SU-DHL-6 (cell line): ENCODE measurements around the gene PXDC1.
"Not testable (repeated sequence)": the region's sequence is repeated elsewhere in the genome, so short reads cannot be mapped to it uniquely, and the experiment has no call there.

Source experiments
- H2AFZ ChIP-seq: fragments of 200-600 bp; sonication (generic); 2 replicates; pipeline ENCODE4 v1.6.1; 2014; ENCODE audit warnings: low read depth, mild to moderate bottlenecking, moderate library complexity, mixed read lengths, antibody characterized with exemption, low read length; ENCODE audit not compliant: severe bottlenecking
- H3F3A ChIP-seq: fragments of 200-600 bp; shearing (Covaris generic); 2 replicates; pipeline ENCODE4 v1.6.0; 2016; ENCODE audit warnings: antibody characterized with exemption, mild to moderate bottlenecking; ENCODE audit not compliant: insufficient read depth
- H3K27ac ChIP-seq: fragments of 200-600 bp; sonication (generic); 2 replicates; pipeline ENCODE4 v1.5.1; 2016; ENCODE audit warnings: low read depth, mild to moderate bottlenecking, low read length, moderate library complexity, mixed read lengths
- H3K27me3 ChIP-seq: fragments of 200-600 bp; sonication (generic), shearing (Covaris generic); 2 replicates; pipeline ENCODE4 v1.6.0; 2014; ENCODE audit warnings: mild to moderate bottlenecking, low read length
- H3K36me3 ChIP-seq: fragments of 200-600 bp; sonication (generic); 2 replicates; pipeline ENCODE4 v1.6.1; 2014; ENCODE audit warnings: mild to moderate bottlenecking, low read length, mixed read lengths
- H3K4me2 ChIP-seq: fragments of 300-600, 200-600 bp; shearing (Covaris generic), sonication (generic); 2 replicates; pipeline ENCODE4 v1.6.0; 2014; ENCODE audit warnings: low read length, low read depth, mild to moderate bottlenecking; ENCODE audit not compliant: poor library complexity, severe bottlenecking
- H3K4me3 ChIP-seq: fragments of 200-600 bp; sonication (generic); 2 replicates; pipeline ENCODE4 v1.5.1; 2014; ENCODE audit warnings: antibody characterized with exemption, low read length, mild to moderate bottlenecking, mixed read lengths; ENCODE audit not compliant: insufficient read depth, poor library complexity, severe bottlenecking
- H3K79me2 ChIP-seq: fragments of 200-600 bp; sonication (generic); 2 replicates; pipeline ENCODE4 v1.6.1; 2014; ENCODE audit warnings: mild to moderate bottlenecking, low read length, moderate library complexity; ENCODE audit not compliant: insufficient read depth
- H3K9ac ChIP-seq: fragments of 200-600 bp; sonication (generic); 2 replicates; pipeline ENCODE4 v1.7.0; 2014; ENCODE audit warnings: mild to moderate bottlenecking, low read length
- H3K9me2 ChIP-seq: fragments of 200-600 bp; sonication (generic); replicated peaks from 2 replicates; pipeline ENCODE4 v1.6.1; 2014; ENCODE audit warnings: low read length; ENCODE audit not compliant: insufficient read depth
- H3K9me3 ChIP-seq: fragments of 200-600 bp; sonication (generic); 2 replicates; pipeline ENCODE4 v1.6.1; 2014; ENCODE audit warnings: low read length, mixed read lengths; ENCODE audit not compliant: insufficient read depth
- H4K20me1 ChIP-seq: fragments of 200-600 bp; sonication (generic); 2 replicates; pipeline ENCODE4 v1.6.1; 2014; ENCODE audit warnings: low read depth, mild to moderate bottlenecking, antibody characterized with exemption, low read length, moderate library complexity, mixed read lengths
- CTCF ChIP-seq: fragments of 200-600 bp; sonication (generic); IDR thresholded peaks from one replicate; pipeline ENCODE4 v1.5.1; 2017; ENCODE audit warnings: antibody characterized with exemption, mild to moderate bottlenecking, low read length, moderate library complexity; ENCODE audit not compliant: insufficient read depth, poor library complexity, severe bottlenecking
- EZH2phosphoT487 ChIP-seq: fragments of 200-600 bp; sonication (generic), shearing (Covaris generic); conservative IDR thresholded peaks from 2 replicates; pipeline ENCODE4 v1.6.1; 2018; ENCODE audit warnings: mild to moderate bottlenecking, antibody characterized with exemption, low read length, moderate library complexity, mixed read lengths

PXDC1 gene

GRCh38 chr6:3775386-3775785, 23.9 kb upstream of the PXDC1 start:
- Histone ChIP-seq H3K27me3 (no peaks in the 10 kb centered on the region), H3K79me2 (no peaks in the 10 kb centered on the region), H3K36me3 (no peaks in the 10 kb centered on the region), H3K27ac (no peak overlapping the region), H3K9me2 (no peaks in the 10 kb centered on the region), H3F3A (no peaks in the 10 kb centered on the region), H3K4me3 (no peak overlapping the region), H4K20me1 (no peaks in the 10 kb centered on the region), H2AFZ (no peak overlapping the region), H3K4me2 (no peak overlapping the region), H3K9me3 (no peaks in the 10 kb centered on the region), H3K9ac (no peak overlapping the region)
- no peak for TF ChIP-seq CTCF

- no peak overlapping the region for H3K4me3 ChIP-seq
- H3K9ac ChIP-seq, result no peak overlapping the region
- H3F3A ChIP-seq, result no peaks in the 10 kb centered on the region
- TF ChIP-seq EZH2phosphoT487 (no peak), CTCF (no peak)
- H3K9me3 ChIP-seq, result no peaks in the 10 kb centered on the region
- H3K9me2 ChIP-seq, result no peaks in the 10 kb centered on the region
- no peak overlapping the region for H3K27ac ChIP-seq
- no peaks in the 10 kb centered on the region for H3K27me3 ChIP-seq
- H4K20me1 ChIP-seq, result no peaks in the 10 kb centered on the region
- H2AFZ ChIP-seq, result no peak overlapping the region
- no peaks in the 10 kb centered on the region for H3K36me3 ChIP-seq
- H3K4me2 ChIP-seq, result no peak overlapping the region
- no peaks in the 10 kb centered on the region for H3K79me2 ChIP-seq
Observed at GRCh38 chr6:3773678-3774298, 22.3 kb upstream of the PXDC1 start.

DNA sequence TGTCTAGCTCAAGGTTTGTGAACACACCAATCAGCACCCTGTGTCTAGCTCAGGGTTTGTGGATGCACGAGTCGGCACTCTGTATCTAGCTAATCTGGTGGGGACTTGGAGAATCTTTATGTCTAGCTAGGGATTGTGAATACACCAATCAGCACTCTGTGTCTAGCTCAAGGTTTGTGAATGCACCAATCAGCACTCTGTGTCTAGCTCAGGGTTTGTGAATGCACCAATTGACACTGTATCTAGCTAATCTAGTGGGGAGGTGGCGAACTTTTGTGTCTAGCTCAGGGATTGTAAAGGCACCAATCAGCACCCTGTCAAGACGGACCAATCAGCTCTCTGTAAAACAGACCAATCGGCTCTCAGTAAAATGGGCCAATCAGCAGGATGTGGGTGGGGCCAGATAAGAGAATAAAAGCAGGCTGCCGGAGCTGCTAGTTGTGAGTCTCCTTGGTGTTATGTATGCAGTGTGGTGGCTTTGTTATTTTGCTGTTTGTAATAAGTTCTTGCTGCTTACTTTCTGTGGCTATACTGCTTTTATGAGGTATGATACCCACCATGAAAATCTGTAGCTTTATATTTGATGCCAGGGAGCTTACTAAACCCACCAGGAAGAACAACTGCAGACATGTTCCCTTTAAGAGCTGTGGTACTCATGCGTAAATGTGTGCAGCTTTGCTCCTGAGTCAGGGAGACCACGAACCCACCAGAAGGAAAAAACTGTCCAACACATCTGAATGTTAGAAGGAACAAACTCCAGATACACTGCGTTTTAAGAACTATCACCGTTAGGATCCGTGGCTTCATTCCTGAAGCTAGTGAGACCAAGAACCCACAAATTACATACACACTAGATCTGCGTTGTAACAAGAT, 20.9 kb upstream of the PXDC1 start:
- H4K20me1 ChIP-seq, H3K9me2 ChIP-seq, H3K4me3 ChIP-seq, H3K9me3 ChIP-seq, H3K4me2 ChIP-seq, H2AFZ ChIP-seq, H3F3A ChIP-seq, H3K9ac ChIP-seq, H3K27ac ChIP-seq, H3K27me3 ChIP-seq, H3K79me2 ChIP-seq, H3K36me3 ChIP-seq: not testable (repeated sequence)

GRCh38 chr6:3771407-3772011, 20.0 kb upstream of the PXDC1 start:
- Histone ChIP-seq H3K9me3 (no peaks in the 10 kb centered on the region), H2AFZ (no peak overlapping the region), H3K9ac (no peak overlapping the region), H4K20me1 (no peaks in the 10 kb centered on the region), H3K9me2 (no peaks in the 10 kb centered on the region), H3K27ac (no peak overlapping the region), H3F3A (no peaks in the 10 kb centered on the region), H3K4me2 (no peak overlapping the region), H3K36me3 (no peaks in the 10 kb centered on the region), H3K79me2 (no peaks in the 10 kb centered on the region), H3K27me3 (no peaks in the 10 kb centered on the region), H3K4me3 (no peak overlapping the region)
- no peak for TF ChIP-seq EZH2phosphoT487
- TF ChIP-seq CTCF, result no peak
